Fibroblast of upper back skin (primary cell): ENCODE results near the gene MOGAT3.

Experiments
- DNase-seq: peaks from one replicate; pipeline ENCODE4 v3.0.0-alpha.2; 2013

MOGAT3 gene

GRCh38 chr7:101170617-101171441 lies 30.0 kb downstream of the MOGAT3 start:
- no peak for DNase-seq

- peak; percentile 52 for DNase-seq
Observed at GRCh38 chr7:101169838-101170551, 30.8 kb downstream of the MOGAT3 start.

- no peak for DNase-seq
Observed at GRCh38 chr7:101169110-101169837, 31.6 kb downstream of the MOGAT3 start.

GRCh38 chr7:101168412-101169049 lies 32.3 kb downstream of the MOGAT3 start:
- no peak for DNase-seq

- no peak for DNase-seq
Observed at GRCh38 chr7:101167645-101168411, 33.0 kb downstream of the MOGAT3 start.

GRCh38 chr7:101166909-101167644 lies 33.8 kb downstream of the MOGAT3 start:
- peak; percentile 76 for DNase-seq

GRCh38 chr7:101166648-101166908 lies 34.3 kb downstream of the MOGAT3 start:
- no peak for DNase-seq

- DNase-seq: no peak
Observed at GRCh38 chr7:101165958-101166647, 34.7 kb downstream of the MOGAT3 start.

- DNase-seq: peak; percentile 95
Observed at GRCh38 chr7:101165075-101165957, 35.5 kb downstream of the MOGAT3 start, which contains the start of gene VGF. VGF (minus strand) TSS chr7:101165569; CDS start chr7:101164843, 726 bp downstream.

- DNase-seq: peak; percentile 58
Observed at GRCh38 chr7:101164071-101164840, 36.6 kb downstream of the MOGAT3 start.

GRCh38 chr7:101163279-101164070 lies 37.4 kb downstream of the MOGAT3 start:
- DNase-seq: no peak

GRCh38 chr7:101162551-101163278 lies 38.1 kb downstream of the MOGAT3 start:
- peak; percentile 31 for DNase-seq

- DNase-seq: no peak
Observed at GRCh38 chr7:101161692-101162471, 39.0 kb downstream of the MOGAT3 start.

- DNase-seq: no peak
Observed at GRCh38 chr7:101160910-101161309, 39.9 kb downstream of the MOGAT3 start.

- DNase-seq: no peak
Observed at GRCh38 chr7:101159696-101160674, 40.9 kb downstream of the MOGAT3 start.
